HG03460 (cell line): Measurements from ENCODE around the gene SND1.
"Not testable (repeated sequence)": the region's sequence is repeated elsewhere in the genome, so short reads cannot be mapped to it uniquely, and the experiment has no call there.

Experiments
- ATAC-seq: cut with Tn5 transposase; IDR thresholded peaks from one replicate; pipeline ENCODE4 v1.9.1; 2021; ENCODE audit not compliant: unreplicated experiment

Gene SND1

DNA sequence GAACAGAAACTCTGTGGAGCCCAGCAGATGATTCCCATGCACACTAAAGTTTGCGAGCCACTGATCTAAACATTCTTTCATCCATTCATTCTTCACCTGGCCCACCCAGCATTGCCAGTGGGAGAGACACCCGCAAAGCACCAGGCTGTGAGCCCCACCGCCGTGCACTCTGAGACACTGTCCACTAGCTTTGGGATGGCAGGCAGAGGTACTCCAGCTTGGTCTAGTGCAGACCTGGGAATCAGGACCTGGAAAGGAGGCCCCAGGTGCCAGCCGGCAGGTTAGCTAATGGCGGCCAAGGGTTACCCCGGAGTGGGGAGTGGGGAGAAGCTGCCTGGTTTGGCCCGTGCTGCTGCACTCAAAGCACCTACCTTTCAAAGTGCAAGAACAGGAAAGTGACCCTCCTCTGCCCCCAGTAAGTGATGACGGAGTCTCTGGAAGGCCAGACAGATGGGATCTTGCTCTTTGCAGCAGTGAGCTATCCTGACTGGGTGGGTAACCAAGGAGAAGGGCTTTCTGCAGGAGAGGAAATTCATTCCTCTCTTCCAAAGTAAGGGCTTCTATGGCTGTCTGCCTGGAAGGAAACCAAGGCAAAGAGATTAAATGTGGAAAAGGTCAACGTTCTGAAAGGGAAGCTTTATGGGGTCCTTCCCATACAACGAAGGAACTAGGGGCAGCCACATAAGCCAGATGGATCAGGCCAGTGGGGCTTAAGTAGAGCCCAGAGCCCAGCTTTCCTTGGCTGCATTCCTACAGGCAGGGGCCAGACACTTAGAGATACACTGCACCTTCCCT, 453.4 kb downstream of the SND1 start:
- ATAC-seq: no peak

DNA sequence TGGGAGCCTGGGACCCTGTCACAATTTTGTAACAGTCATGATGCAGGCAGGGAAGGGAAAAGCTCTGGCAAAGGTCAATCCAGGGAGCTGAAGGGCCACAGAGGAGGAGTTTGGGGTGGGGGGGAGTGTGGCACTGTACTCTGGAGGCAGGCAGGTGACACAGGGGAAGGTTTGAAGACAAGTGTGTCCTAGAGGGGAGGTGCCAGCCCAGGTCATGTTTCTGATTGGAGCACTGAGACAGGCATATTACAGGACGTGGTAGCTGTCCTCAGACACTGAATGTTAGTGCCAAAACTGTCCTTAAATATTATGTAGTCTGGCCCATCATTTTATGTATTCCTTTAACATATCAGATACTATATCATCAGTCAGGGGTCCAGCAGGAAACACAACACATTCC, 454.8 kb downstream of the SND1 start:
- ATAC-seq: no peak

DNA sequence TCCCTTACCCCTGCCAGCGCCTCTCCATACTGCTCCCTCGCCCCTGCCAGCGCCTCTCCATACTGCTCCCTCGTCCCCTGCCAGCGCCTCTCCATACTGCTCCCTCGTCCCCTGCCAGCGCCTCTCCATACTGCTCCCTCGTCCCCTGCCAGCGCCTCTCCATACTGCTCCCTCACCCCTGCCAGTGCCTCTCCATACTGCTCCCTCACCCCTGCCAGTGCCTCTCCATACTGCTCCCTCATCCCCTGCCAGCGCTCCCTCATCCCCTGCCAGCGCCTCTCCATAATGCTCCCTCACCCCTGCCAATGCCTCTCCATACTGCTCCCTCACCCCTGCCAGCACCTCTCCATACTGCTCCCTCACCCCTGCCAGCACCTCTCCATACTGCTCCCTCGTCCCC, 455.5 kb downstream of the SND1 start:
- ATAC-seq: not testable (repeated sequence)

DNA sequence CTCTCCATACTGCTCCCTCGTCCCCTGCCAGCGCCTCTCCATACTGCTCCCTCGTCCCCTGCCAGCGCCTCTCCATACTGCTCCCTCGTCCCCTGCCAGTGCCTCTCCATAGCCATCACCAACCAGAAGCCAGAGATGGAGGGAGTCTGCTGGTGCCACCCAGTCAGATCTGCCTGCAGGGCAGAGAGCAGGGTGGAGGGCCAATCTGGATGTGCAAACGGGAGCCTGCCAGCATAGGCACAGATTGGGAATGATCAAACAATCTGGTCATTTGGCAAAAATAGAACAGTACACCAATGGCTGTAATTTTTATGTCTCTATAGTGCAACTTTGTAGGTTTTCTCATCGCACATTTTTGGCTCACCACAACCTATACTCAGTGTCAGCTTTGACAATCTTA, 456.1 kb downstream of the SND1 start:
- ATAC-seq: no peak

DNA sequence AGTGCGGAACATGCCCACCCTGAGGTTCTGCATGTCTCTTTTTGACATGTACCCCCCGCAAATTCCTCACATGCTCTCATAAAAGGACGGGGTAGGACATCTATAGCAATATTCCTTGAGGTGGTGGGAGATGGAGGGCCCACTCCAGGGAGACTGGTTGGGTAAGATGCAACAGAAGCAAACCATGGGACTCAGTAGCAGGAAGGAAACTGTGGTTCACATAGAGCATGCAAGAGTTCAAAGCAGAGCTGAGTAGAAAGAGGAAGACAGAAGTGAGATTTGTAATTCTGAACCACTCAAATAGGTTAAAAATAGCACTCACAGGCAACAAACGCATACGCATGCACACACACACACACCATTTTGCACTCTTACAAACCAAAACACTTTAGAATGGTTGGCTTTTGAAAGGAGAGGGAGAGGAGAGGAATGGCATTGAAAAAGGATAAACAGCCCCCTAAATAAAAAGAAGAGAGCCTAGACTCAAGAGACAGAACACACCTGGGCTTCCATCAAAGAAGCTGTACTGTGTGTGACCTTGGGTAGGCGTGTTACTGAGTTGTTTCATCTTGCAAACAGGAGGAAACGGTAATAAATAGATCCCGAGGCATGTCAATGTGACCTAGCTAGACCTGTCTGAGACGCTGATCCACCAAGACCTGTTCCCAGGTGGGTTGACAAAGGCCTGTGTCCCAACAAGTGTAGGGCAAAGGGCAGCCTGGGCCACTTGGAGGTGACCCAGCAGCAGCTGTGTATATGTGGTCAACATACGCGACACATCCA, 456.8 kb downstream of the SND1 start:
- peak; percentile 82 for ATAC-seq

DNA sequence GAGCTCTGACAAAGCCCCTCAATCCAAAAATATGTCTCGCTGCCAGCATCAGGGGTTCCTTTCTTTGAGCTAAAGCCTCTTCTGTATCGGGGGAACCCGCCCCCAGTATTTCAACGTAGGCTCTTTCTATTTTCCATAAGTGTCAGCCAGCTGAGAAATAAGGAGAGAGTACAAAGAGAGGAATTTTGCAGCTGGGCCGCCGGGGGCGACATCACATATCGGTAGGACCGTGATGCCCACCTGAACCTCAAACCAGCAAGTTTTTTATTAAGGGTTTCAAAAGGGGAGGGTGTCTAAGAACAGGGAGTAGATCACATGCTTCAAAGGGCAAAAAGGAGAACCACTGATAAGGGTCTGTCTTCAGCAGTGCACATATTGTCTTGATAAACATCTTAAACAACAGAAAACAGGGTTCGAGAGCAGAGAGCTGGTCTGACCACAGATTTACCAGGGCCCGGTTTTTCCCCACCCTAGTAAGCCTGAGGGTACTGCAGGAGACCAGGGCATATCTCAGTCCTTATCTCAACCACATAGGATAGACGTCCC, 457.5 kb downstream of the SND1 start:
- ATAC-seq: not testable (repeated sequence)

DNA sequence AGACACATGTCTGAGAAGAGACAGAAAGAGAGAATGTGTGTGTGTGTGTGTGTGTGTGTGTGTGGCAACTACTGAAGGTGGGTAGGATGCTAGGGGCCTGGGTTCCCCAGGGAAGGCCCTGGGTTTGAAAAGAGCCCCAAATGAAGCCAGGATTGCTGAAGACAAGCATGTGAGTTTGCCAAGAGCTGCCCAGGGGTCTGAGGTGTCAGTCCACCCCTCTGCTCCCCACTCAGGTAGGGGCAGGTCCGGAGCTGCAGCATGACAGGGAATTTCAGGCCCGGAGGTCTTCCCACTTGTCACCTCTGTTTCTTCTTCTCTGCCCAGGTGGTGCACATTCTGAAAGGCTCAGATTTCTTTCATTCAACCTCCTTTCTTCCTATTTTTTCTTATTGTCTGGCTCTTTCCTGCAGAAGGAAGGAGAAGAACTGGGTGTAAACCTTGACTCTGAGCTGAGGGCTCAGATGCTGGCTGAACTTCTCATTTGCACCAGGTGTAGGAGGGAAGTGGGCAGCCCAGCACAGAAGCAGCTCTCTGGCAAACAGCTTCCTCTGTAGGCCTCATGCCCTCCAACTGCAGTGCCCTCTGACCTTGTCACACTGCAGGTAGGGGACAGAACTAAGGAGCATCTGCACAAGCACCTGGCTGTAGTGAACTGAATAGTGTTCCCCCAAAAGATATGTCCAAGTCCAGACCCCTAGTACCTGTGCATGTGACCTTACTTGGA, 458.8 kb downstream of the SND1 start:
- no peak for ATAC-seq

DNA sequence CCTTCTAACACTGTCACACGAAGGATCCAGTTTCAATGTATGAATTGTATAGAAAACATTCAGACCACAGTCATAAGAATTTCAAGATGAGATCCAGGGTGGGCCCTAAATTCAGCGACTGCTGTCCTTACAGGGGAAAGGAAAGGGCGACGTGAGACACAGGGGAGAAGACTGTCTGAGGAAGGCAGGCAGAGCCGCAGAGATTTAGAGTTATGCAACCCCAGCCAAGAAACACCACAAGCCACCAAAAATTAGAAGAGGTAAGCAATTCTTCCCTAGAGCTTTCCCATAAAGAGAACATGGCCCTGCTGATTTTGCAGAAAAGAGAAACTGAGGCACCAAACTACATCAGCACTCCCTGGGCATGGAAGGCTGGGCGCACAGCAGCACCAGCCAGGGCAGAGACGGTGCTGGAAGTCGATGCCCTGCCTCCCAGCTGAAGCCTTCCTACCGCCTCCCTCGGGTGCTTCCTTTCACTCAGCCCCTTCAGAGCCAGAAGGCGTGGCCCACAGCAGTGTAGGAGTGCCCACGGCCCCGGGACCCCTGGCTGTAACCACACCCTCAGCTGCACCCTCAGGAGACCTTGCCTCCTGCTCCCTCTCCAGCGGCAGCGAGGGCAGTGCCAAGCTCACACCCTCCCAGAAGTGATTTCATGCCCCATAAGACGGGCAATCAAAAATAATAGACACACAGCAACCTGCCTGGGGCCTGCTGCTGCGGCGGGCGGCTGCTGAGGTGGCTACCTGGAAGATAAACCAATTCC, 460.2 kb downstream of the SND1 start:
- ATAC-seq: no peak

DNA sequence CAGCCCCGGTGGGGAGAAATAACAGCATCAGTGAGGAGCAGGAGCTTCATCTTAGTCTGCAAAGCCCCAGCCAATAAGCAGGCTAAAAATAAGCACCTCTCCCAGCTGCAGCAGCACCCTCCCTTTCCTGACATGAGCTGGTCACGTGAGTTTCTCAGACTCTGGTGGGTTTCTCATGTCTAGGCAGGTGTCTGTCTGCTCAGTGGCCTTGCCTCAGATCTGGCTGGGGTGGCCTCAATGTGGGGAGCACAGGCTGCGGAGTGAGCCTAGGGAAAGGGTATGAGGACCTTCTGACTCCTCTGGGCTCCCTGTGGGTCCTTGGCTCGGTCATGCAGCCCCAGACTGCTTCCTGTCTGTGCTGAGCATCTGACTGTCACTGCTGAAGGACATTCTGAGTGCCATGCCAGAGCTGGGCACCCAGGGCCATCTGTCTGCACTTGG, 460.8 kb downstream of the SND1 start:
- ATAC-seq: no peak

DNA sequence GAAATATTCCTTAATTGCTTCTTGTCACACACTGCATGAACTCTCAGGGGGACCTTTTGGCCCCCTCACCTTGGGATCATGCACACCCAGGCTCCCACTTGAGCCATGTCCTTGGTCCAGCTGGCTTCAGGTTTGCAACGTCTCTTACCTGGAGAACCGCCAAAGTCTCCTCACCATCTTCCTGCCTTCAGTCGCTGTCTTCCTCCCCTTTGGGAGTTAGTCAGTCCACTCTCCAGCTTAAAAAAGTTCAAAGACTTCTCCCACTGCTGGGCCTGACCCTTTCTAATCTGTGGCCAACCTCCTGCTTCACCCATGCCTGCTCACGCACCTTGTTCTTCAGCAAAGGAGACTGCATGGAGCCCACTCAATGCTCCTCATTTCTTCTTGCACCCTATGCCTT, 461.8 kb downstream of the SND1 start:
- ATAC-seq: no peak

DNA sequence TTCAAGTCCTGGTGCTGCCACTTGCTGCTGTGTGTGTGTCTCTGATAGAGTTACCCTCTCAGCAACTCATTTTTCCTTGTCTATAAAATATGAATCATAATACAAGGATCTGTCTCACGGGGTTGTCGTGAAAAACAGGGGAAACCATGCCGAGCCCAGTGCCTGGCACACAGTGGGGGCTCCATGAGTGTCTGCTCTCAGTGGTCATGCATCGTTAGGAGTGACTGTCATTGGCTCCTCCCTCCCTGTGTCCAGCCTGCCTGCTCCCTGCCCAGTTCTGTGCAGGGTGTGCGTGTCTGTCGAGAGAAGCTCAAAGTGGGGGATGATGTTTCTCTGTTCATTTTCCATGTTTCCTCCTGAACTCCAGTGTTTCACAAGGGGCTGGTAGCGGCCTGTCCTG, 462.8 kb downstream of the SND1 start:
- no peak for ATAC-seq

DNA sequence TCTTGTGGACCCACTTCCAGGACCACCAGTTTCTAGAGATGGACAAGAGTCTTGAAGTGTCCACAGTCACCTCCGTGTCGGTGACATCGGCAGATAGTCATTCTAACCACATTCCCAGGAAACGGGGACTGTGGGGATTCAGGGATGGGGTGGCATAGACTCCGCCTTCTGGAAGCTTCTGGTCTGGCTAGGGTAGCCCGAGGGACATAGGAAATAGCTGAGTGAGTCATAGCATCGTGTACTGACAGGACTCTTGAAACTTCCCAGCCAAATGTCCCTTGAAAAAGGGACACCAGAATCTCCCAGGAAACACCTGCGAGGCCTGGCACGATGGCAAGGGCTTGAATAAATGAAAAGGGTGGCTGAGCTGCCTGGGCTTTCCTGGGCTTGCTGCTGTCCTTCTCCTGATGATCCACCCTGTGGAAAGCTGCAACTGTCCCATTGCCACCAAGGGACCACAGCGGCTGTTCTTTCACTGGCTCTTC, 463.4 kb downstream of the SND1 start:
- ATAC-seq: no peak

DNA sequence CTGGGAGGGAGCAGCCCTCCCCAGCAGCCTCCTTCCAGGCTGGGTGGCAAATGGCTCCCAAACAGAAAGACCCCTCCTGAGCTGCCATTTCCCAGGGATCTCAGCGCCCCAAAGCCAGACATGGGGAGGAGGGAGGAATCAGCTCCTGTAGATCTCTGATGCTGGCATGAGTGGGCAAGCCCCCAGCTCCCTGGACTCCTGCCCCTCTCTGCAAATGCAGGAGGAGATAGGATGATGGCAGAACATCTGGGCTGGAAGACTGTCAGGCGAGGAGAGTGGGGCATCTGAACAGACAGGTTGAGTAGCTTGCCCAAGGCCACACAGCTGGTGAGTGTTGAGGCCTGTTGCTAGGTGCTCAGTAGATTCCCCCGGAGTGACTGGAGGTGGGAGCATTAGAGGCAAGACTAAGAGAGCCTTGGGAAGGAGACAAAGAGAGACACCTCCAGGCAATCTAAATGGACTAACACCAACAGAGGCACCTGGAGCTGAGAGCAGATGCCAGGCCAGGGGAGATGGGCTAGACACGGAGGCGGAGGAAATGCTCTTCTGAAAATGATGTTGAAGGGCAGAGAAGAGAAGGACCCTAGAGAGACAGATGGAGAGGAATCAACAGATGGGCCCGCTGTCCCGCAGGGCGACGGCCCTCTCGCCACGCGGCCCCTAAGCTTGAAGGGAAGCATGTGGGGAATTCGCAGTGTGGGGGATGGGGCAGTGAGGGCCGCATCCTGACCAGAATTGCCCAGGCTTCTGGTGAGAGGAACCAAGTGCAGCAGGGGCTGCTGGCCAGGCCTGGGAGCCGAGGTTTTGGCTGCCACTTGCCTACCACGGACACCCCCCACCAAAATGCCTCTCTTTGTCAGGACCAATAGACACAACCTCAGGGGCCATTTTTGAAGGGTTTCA, 464.1 kb downstream of the SND1 start:
- no peak for ATAC-seq

DNA sequence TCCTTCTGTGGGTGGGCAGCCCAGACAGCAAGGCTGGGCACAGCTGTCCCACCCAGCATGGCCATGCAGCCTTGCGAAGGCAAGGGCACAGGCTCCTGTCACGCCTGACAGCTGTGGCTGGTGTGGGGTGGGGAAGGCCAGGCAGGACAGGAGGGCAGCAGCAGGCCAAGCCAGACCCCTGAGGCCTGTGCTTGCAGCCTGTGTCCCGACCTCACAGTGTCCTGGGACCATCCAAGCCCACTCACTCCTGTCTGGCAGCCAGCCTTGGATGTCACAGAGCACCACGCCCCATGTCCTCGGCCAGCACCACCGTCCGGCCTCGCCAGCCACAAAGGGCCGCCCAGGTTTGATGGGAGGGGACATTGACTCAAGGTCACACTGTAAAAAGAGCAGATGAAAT, 464.7 kb downstream of the SND1 start:
- ATAC-seq: no peak

DNA sequence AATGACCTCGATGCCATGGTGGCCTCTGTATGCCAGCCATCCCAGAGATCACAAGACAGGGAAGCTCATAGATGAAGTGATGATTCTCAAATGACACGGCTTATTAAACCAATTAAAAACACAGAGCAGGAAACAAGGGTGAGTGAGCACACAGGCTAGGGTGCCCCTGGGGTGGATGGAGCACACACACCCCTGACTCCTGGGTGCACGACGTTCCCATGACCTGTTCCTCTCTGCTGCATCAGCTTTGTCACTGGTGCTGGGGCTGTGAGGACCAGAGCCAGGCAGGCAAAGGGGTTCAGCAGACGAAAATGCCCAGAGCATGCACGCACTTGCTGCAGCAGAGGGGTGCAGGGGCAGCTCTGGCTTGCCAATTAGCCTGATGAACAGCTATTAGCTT, 465.7 kb downstream of the SND1 start:
- no peak for ATAC-seq

DNA sequence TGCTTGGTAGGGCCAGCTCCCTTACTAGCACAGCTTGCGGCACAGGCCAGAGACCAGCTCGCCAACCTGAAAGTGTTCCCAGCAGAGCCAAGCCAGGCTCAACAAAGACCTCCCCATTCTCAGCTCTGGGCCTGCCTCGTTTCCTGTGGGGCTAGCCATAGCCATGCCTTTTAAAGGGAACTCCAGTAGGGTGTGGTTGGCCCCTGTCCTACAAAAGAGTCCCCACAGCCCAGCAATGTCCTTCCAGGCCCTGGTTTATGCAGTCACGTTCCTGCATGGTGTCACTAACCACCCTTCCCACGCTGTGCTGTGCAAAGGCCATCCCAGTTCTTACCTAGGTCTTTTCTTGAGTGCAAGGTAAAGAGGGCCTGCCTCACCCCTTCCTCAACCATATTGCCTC, 467.0 kb downstream of the SND1 start:
- ATAC-seq: no peak

DNA sequence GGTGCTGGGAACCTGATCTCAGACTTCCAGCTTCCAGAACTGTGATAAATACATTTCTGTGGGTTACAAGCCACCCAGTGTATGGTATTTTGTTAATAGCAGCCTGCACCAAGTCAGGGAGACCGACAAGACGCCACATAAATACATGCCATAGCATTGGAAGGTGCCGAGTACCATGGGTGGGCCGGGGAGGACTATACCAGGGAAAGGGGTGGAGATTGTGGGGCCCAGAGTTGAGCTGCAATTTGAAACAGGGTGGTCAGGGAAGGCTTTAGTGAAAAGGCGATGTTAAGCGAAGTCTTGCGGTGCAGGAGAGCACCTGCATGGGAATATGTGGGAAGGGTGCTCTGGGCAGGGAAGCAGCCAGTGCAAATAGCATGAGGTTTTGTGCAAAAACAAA, 468.1 kb downstream of the SND1 start:
- ATAC-seq: no peak

DNA sequence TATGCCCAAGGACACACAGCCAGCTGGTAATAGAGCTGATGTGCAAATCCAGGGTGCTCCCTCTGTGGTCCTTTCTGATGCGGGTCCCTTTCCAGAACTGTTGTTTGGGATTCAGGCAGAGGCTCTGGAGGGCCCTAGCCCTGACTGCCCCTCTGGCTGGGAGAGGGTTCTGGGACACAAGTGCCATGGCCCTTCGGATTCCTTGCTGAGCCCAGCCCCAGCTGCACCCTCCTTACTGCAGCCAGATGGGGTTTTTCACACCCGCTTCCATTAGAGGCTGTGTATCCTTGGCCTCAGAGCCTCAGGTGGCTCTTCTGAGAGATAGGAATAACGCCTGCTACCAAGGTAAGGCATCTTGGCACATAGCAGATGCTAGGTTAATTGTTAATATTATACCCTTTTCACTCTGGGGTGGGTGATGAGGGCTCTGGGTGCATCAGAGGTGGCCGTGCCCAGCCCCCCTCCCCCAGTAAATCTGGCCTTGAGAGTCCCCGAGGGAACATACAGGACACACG, 469.0 kb downstream of the SND1 start:
- no peak for ATAC-seq
